ENCODE results near the gene SULF2.
"Not testable (repeated sequence)": the region's sequence is repeated elsewhere in the genome, so short reads cannot be mapped to it uniquely, and the experiment has no call there.

DNA sequence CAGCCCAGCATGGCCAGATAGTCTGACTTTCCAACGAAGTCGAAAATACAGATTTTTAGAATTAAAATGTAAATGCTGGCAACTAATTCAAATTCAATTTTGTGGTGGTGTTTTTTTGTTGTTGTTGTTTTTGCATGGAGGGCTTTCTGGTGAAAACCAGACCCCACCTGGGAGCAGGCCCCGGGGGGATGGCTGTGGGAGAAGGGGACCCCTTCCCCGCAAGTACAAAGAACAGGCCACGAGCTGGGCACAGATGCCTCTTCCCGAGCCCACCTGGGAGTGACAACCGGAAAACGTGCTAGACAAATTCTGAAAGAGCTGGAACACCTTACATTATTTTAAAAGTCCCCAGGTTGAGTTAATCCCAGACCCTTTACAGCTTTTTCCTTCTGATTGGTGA, 41.4 kb upstream of the SULF2 start:
- TF ChIP-seq NFYC (CRISPR knock-in tag; IDR thresholded peaks at IDR 0.05); ZNF3 (CRISPR knock-in tag; IDR thresholded peaks at IDR 0.05); TAF1 (CRISPR knock-in tag; IDR thresholded peaks at IDR 0.05); IKZF4 (CRISPR knock-in tag; IDR thresholded peaks at IDR 0.05; ENCODE audit: borderline replicate concordance, low read depth, not compliant biosample characterization); ZBTB21 (CRISPR knock-in tag; IDR thresholded peaks at IDR 0.05): not testable (repeated sequence)
- TF ChIP-seq, protein P1, sequence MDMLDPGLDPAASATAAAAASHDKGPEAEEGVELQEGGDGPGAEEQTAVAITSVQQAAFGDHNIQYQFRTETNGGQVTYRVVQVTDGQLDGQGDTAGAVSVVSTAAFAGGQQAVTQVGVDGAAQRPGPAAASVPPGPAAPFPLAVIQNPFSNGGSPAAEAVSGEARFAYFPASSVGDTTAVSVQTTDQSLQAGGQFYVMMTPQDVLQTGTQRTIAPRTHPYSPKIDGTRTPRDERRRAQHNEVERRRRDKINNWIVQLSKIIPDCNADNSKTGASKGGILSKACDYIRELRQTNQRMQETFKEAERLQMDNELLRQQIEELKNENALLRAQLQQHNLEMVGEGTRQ (IDR thresholded peaks at IDR 0.05; ENCODE audit: low read depth, low read length) = not testable (repeated sequence)
- TF ChIP-seq, protein P1 (CRISPR knock-in tag; IDR thresholded peaks at IDR 0.05; ENCODE audit: borderline replicate concordance) = not testable (repeated sequence)
- TF ChIP-seq, protein P2, sequence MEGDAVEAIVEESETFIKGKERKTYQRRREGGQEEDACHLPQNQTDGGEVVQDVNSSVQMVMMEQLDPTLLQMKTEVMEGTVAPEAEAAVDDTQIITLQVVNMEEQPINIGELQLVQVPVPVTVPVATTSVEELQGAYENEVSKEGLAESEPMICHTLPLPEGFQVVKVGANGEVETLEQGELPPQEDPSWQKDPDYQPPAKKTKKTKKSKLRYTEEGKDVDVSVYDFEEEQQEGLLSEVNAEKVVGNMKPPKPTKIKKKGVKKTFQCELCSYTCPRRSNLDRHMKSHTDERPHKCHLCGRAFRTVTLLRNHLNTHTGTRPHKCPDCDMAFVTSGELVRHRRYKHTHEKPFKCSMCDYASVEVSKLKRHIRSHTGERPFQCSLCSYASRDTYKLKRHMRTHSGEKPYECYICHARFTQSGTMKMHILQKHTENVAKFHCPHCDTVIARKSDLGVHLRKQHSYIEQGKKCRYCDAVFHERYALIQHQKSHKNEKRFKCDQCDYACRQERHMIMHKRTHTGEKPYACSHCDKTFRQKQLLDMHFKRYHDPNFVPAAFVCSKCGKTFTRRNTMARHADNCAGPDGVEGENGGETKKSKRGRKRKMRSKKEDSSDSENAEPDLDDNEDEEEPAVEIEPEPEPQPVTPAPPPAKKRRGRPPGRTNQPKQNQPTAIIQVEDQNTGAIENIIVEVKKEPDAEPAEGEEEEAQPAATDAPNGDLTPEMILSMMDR (CRISPR knock-in tag; IDR thresholded peaks at IDR 0.05) = not testable (repeated sequence)

All from HepG2 (cell line).